ENCODE measurements around the gene RCOR2.

The RCOR2 gene

DNA sequence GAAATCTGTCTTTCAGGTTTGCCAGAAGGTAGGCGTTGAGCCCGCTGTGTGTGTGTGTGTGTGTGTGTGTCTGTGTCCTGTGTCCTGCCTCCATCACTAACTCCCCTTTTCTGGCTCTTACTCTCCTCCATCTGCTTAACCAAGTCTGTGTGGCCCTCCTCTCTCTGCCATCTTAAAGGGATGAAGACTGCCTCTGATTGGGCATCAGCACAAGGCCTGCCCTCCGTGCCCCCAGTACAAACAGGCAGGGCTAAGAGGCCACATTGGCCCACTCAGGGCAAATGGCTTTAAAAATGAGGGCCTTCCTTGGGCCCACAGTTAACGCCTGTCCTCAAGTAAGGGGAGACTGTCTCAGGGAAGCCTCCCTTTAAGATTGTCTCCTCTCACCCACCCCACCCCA is 10.9 kb downstream of the RCOR2 start:
- TF ChIP-seq, protein P1, sequence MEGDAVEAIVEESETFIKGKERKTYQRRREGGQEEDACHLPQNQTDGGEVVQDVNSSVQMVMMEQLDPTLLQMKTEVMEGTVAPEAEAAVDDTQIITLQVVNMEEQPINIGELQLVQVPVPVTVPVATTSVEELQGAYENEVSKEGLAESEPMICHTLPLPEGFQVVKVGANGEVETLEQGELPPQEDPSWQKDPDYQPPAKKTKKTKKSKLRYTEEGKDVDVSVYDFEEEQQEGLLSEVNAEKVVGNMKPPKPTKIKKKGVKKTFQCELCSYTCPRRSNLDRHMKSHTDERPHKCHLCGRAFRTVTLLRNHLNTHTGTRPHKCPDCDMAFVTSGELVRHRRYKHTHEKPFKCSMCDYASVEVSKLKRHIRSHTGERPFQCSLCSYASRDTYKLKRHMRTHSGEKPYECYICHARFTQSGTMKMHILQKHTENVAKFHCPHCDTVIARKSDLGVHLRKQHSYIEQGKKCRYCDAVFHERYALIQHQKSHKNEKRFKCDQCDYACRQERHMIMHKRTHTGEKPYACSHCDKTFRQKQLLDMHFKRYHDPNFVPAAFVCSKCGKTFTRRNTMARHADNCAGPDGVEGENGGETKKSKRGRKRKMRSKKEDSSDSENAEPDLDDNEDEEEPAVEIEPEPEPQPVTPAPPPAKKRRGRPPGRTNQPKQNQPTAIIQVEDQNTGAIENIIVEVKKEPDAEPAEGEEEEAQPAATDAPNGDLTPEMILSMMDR (IDR thresholded peaks at IDR 0.05): no peak
- Histone ChIP-seq H3K27ac (no peak overlapping the region), H3K27me3 (ENCODE audit: control insufficient read depth, insufficient read depth, low read length) (no peaks in the 10 kb centered on the region), H3K36me3 (ENCODE audit: control insufficient read depth, insufficient read depth, low read length) (no peaks in the 10 kb centered on the region), H3K9me3 (ENCODE audit: control insufficient read depth, low read length) (no peaks in the 10 kb centered on the region), H3K4me3 (ENCODE audit: low read depth, low read length) (no peak overlapping the region), H2AFZ (no peak overlapping the region), H3K79me2 (no peaks in the 10 kb centered on the region), H3K4me1 (no peaks in the 10 kb centered on the region), H3K9ac (no peak overlapping the region), H3K4me2 (ENCODE audit: low read length) (no peak overlapping the region)

DNA sequence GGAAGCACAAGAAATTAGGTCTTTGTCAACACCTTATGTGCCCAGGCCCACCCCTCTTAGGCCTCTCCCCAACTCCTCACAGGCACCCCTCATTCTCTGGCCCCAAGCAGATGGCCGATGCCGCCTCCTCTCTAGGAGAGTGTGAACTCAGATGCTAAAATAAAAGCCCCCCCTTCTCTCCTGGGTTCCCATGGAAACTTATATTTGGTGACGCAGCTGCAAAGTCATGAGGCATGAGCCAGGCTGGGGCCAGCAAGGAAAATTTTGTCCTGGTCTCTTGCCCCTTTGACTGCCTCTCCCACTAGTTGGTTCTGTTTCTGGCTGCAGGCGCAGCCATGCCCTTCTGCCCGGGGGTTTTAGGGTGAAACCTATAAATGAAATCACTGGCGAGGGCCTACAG is 11.8 kb downstream of the RCOR2 start:
- no peaks in the 10 kb centered on the region for H3K9me3 ChIP-seq (ENCODE audit: control insufficient read depth, low read length)
- H3K36me3 ChIP-seq (ENCODE audit: control insufficient read depth, insufficient read depth, low read length): no peaks in the 10 kb centered on the region
- H3K79me2 ChIP-seq: peaks cover 3% of the 10 kb centered on the region
- TF ChIP-seq, protein P1 (IDR thresholded peaks at IDR 0.05): no peak
- no peaks in the 10 kb centered on the region for H3K4me1 ChIP-seq
- H3K4me2 ChIP-seq (ENCODE audit: low read length): no peak overlapping the region
- H3K4me3 ChIP-seq (ENCODE audit: low read depth, low read length): no peak overlapping the region
- no peaks in the 10 kb centered on the region for H3K27me3 ChIP-seq (ENCODE audit: control insufficient read depth, insufficient read depth, low read length)
- H3K27ac ChIP-seq: no peak overlapping the region
- H3K9ac ChIP-seq: no peak overlapping the region
- no peak overlapping the region for H2AFZ ChIP-seq

DNA sequence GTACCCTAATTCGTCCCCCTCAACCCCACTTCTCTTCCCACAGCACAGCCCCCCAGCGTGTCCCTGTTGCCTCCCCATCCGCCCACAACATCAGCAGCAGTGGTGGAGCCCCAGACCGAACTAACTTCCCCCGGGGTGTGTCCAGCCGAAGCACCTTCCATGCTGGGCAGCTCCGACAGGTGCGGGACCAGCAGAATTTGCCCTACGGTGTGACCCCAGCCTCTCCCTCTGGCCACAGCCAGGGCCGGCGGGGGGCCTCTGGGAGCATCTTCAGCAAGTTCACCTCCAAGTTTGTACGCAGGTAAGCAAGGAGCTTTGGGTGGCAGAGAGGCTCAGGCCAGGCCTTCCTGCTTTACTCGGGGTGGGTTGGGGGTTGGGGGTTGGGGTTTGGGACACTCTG is 12.2 kb downstream of the RCOR2 start:
- H3K9ac ChIP-seq: no peak overlapping the region
- no peaks in the 10 kb centered on the region for H3K36me3 ChIP-seq (ENCODE audit: control insufficient read depth, insufficient read depth, low read length)
- no peaks in the 10 kb centered on the region for H3K27me3 ChIP-seq (ENCODE audit: control insufficient read depth, insufficient read depth, low read length)
- no peak overlapping the region for H3K27ac ChIP-seq
- H3K4me1 ChIP-seq: no peaks in the 10 kb centered on the region
- H3K79me2 ChIP-seq: peaks cover 3% of the 10 kb centered on the region
- no peak overlapping the region for H3K4me3 ChIP-seq (ENCODE audit: low read depth, low read length)
- no peak overlapping the region for H2AFZ ChIP-seq
- no peaks in the 10 kb centered on the region for H3K9me3 ChIP-seq (ENCODE audit: control insufficient read depth, low read length)
- no peak overlapping the region for H3K4me2 ChIP-seq (ENCODE audit: low read length)
- TF ChIP-seq, protein P1 (IDR thresholded peaks at IDR 0.05): no peak

DNA sequence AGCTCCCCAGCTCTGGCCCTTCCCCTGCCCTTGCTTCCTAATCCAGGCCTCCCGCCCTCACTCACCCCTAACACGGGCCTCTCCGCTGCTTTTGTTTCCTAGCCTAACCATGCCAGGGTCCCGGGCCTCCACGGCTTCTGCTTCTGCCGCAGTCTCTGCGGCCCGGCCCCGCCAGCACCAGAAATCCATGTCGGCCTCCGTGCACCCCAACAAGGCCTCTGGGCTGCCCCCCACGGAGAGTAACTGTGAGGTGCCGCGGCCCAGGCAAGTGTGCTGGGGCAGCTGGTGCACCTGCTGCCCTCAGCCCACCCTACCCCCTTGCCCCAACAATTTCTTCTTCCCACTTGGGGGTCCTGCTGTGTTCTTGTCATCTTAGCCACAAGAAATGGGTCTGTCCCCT is 13.1 kb downstream of the RCOR2 start:
- Histone ChIP-seq H3K36me3 (ENCODE audit: control insufficient read depth, insufficient read depth, low read length) (no peaks in the 10 kb centered on the region), H2AFZ (no peak overlapping the region), H3K4me3 (ENCODE audit: low read depth, low read length) (no peak overlapping the region), H3K27me3 (ENCODE audit: control insufficient read depth, insufficient read depth, low read length) (no peaks in the 10 kb centered on the region), H3K9ac (no peak overlapping the region), H3K4me1 (no peaks in the 10 kb centered on the region), H3K9me3 (ENCODE audit: control insufficient read depth, low read length) (no peaks in the 10 kb centered on the region), H3K4me2 (ENCODE audit: low read length) (no peak overlapping the region), H3K27ac (no peak overlapping the region), H3K79me2 (peaks cover 3% of the 10 kb centered on the region)
- TF ChIP-seq, protein P1 (IDR thresholded peaks at IDR 0.05): no peak

DNA sequence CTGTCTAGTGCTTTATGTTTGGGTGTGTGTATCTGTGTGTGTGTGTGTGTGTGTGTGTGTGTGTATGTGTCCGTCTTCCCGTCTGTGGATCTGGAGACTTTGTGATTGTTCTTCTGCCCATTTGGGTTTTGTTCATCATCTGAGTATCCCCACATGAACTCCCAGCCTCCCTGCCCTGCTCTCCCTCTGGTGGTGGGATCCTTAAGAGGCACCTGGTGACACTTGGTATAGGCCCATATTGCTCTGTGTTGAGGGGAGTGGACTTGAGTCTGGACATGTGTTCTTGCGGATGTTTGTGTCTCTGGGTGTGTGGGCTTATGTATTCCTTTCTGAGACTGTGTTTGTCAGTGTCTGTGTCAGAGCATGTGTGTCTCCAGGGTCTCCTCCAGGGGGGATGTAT is 15.3 kb downstream of the RCOR2 start:
- H3K9me3 ChIP-seq (ENCODE audit: control insufficient read depth, low read length): no peaks in the 10 kb centered on the region
- H3K4me3 ChIP-seq (ENCODE audit: low read depth, low read length): no peak overlapping the region
- H3K27me3 ChIP-seq (ENCODE audit: control insufficient read depth, insufficient read depth, low read length): no peaks in the 10 kb centered on the region
- H2AFZ ChIP-seq: no peak overlapping the region
- TF ChIP-seq, protein P1 (IDR thresholded peaks at IDR 0.05): peak; percentile 9
- no peak overlapping the region for H3K4me2 ChIP-seq (ENCODE audit: low read length)
- no peak overlapping the region for H3K9ac ChIP-seq
- H3K79me2 ChIP-seq: peaks cover 3% of the 10 kb centered on the region
- no peaks in the 10 kb centered on the region for H3K4me1 ChIP-seq
- no peaks in the 10 kb centered on the region for H3K36me3 ChIP-seq (ENCODE audit: control insufficient read depth, insufficient read depth, low read length)
- H3K27ac ChIP-seq: no peak overlapping the region

Measured in parathyroid adenoma (tissue), 2 donors.